ENCODE measurements around the gene EFNB2. TPM values are rescaled to one million over a fixed set of nuclear protein-coding genes. Genes with fewer than 3 reads are reported as not detected.

The EFNB2 gene
- total and polyA plus RNA-seq, 3 experiments from 2014 or later = 0.05 to 0.22 (median 0.11) TPM

DNA sequence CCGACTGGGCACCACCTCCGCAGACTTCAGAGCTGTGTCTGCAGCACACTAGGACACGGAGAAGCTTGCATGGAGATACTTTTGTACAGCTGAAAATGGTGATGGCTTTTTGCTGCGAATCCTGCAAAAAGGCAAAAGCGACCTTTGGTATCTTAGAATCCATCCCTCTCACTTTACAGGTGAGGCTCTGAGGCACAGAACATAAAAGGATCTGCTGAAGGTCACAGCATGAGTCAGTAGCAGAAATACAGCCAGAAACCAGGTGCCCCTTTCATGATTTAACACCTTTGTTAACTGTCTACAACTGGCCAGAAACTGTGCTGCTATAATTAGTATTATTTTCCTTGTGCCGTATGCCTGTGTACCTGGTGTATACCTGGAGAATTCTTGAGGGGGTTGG lies 48.3 kb downstream of the EFNB2 start:
- DNase-seq = no peak
- Histone ChIP-seq H3K9me3 (ENCODE audit: low read length) (no peaks in the 10 kb centered on the region), H3K27ac (ENCODE audit: low read depth, low read length) (no peak overlapping the region), H3K4me3 (ENCODE audit: low read length) (no peak overlapping the region), H3K36me3 (ENCODE audit: insufficient read depth, low read length) (no peaks in the 10 kb centered on the region), H3K27me3 (ENCODE audit: insufficient read depth, low read length, poor library complexity, severe bottlenecking) (no peaks in the 10 kb centered on the region), H3K4me1 (ENCODE audit: insufficient read depth, low read length) (peaks cover 5% of the 10 kb centered on the region)
- H3K4me3 Mint-ChIP-seq = no peak overlapping the region
- H3K4me1 Mint-ChIP-seq = peaks cover 6 to 16% (median 16%) of the 10 kb centered on the region in 3 donors
- ChIA-PET POLR2A (no interaction called here), CTCF (no interaction called here)
- H3K27me3 Mint-ChIP-seq = peaks cover 16 to 76% of the 10 kb centered on the region in 2 donors
- peaks cover 0 to 2% (median 0%) of the 10 kb centered on the region in 5 donors for H3K9me3 Mint-ChIP-seq
- no peaks in the 10 kb centered on the region for H3K36me3 Mint-ChIP-seq
- no peak overlapping the region for H3K27ac Mint-ChIP-seq

GRCh38 chr13:106486287-106486686 lies 49.2 kb downstream of the EFNB2 start:
- H3K27me3 Mint-ChIP-seq = peaks cover 13 to 68% of the 10 kb centered on the region in 2 donors
- POLR2A ChIA-PET = no interaction called here
- DNase-seq = no peak
- no peak overlapping the region for H3K27ac Mint-ChIP-seq
- no peak overlapping the region for H3K4me3 ChIP-seq (ENCODE audit: low read length)
- peaks cover 0 to 2% (median 0%) of the 10 kb centered on the region in 5 donors for H3K9me3 Mint-ChIP-seq
- no peaks in the 10 kb centered on the region for H3K9me3 ChIP-seq (ENCODE audit: low read length)
- no peaks in the 10 kb centered on the region for H3K27me3 ChIP-seq (ENCODE audit: insufficient read depth, low read length, poor library complexity, severe bottlenecking)
- no peak overlapping the region for H3K27ac ChIP-seq (ENCODE audit: low read depth, low read length)
- CTCF ChIA-PET = interaction anchor here (1.2 kb wide), 1 partner anchor 14 kb away, joined by 4 read pairs; no protein-coding TSS in a partner anchor
- H3K4me1 ChIP-seq (ENCODE audit: insufficient read depth, low read length) = peaks cover 5% of the 10 kb centered on the region
- peaks cover 6 to 12% (median 8%) of the 10 kb centered on the region in 3 donors for H3K4me1 Mint-ChIP-seq
- H3K4me3 Mint-ChIP-seq = no peak overlapping the region
- no peaks in the 10 kb centered on the region for H3K36me3 ChIP-seq (ENCODE audit: insufficient read depth, low read length)
- H3K36me3 Mint-ChIP-seq = no peaks in the 10 kb centered on the region

- no peaks in the 10 kb centered on the region for H3K9me3 ChIP-seq (ENCODE audit: low read length)
- H3K4me3 ChIP-seq (ENCODE audit: low read length) = no peak overlapping the region
- H3K4me1 ChIP-seq (ENCODE audit: insufficient read depth, low read length) = no peaks in the 10 kb centered on the region
- H3K4me3 Mint-ChIP-seq = no peak overlapping the region
- POLR2A ChIA-PET = no interaction called here
- H3K36me3 Mint-ChIP-seq = no peaks in the 10 kb centered on the region
- peaks cover 0 to 2% (median 0%) of the 10 kb centered on the region in 5 donors for H3K9me3 Mint-ChIP-seq
- H3K27me3 ChIP-seq (ENCODE audit: insufficient read depth, low read length, poor library complexity, severe bottlenecking) = no peaks in the 10 kb centered on the region
- H3K27ac ChIP-seq (ENCODE audit: low read depth, low read length) = no peak overlapping the region
- CTCF ChIA-PET = no interaction called here
- no peaks in the 10 kb centered on the region for H3K36me3 ChIP-seq (ENCODE audit: insufficient read depth, low read length)
- no peak for DNase-seq
- H3K27ac Mint-ChIP-seq = peak overlapping the region in 1 of 8 donors; percentile 24
- no peaks in the 10 kb centered on the region for H3K4me1 Mint-ChIP-seq
- peaks cover 17 to 66% of the 10 kb centered on the region in 2 donors for H3K27me3 Mint-ChIP-seq
These were observed 50.8 kb downstream of the EFNB2 start for GRCh38 chr13:106484537-106485193.

DNA sequence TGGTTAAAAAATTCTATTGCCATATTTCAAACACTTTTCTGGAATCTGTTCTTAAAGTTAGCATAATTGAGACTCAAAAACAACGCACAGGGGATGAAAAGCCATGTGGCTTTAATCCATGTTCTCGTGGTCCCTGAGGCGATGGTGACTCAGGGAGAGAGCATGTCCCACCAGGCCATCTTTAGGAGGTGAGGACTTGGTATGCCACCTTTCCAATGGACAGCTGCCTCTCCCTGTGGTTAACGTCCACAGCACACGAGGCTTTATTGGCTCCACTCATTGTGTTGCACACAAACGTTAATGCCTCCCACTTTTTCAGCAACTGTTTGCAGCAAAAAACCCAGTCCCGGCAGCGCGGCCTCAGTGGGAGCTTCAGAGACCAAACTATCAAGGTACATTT lies 51.4 kb downstream of the EFNB2 start:
- ChIA-PET CTCF (no interaction called here), POLR2A (no interaction called here)
- Histone ChIP-seq H3K9me3 (ENCODE audit: low read length) (no peaks in the 10 kb centered on the region), H3K36me3 (ENCODE audit: insufficient read depth, low read length) (no peaks in the 10 kb centered on the region), H3K4me1 (ENCODE audit: insufficient read depth, low read length) (no peaks in the 10 kb centered on the region), H3K4me3 (ENCODE audit: low read length) (no peak overlapping the region), H3K27ac (ENCODE audit: low read depth, low read length) (no peak overlapping the region), H3K27me3 (ENCODE audit: insufficient read depth, low read length, poor library complexity, severe bottlenecking) (no peaks in the 10 kb centered on the region)
- Mint-ChIP-seq H3K4me3 (no peak overlapping the region), H3K27me3 (peaks cover 17 to 64% of the 10 kb centered on the region in 2 donors), H3K9me3 (peaks cover 0 to 2% (median 0%) of the 10 kb centered on the region in 5 donors), H3K27ac (no peak overlapping the region), H3K4me1 (no peaks in the 10 kb centered on the region), H3K36me3 (no peaks in the 10 kb centered on the region)
- no peak for DNase-seq

- Histone ChIP-seq H3K4me1 (ENCODE audit: insufficient read depth, low read length) (no peaks in the 10 kb centered on the region), H3K4me3 (ENCODE audit: low read length) (no peak overlapping the region), H3K36me3 (ENCODE audit: insufficient read depth, low read length) (no peaks in the 10 kb centered on the region), H3K27me3 (ENCODE audit: insufficient read depth, low read length, poor library complexity, severe bottlenecking) (no peaks in the 10 kb centered on the region), H3K27ac (ENCODE audit: low read depth, low read length) (no peak overlapping the region), H3K9me3 (ENCODE audit: low read length) (no peaks in the 10 kb centered on the region)
- peaks cover 16 to 63% of the 10 kb centered on the region in 2 donors for H3K27me3 Mint-ChIP-seq
- ChIA-PET CTCF (no interaction called here), POLR2A (no interaction called here)
- peaks cover 0 to 2% (median 0%) of the 10 kb centered on the region in 5 donors for H3K9me3 Mint-ChIP-seq
- H3K27ac Mint-ChIP-seq = no peak overlapping the region
- DNase-seq = no peak
- H3K4me1 Mint-ChIP-seq = no peaks in the 10 kb centered on the region
- no peak overlapping the region for H3K4me3 Mint-ChIP-seq
- no peaks in the 10 kb centered on the region for H3K36me3 Mint-ChIP-seq
These were observed 53.5 kb downstream of the EFNB2 start for GRCh38 chr13:106481919-106482318.

GRCh38 chr13:106480351-106480910 lies 55.0 kb downstream of the EFNB2 start:
- Mint-ChIP-seq H3K4me1 (no peaks in the 10 kb centered on the region), H3K27ac (no peak overlapping the region), H3K9me3 (peaks cover 0 to 2% (median 0%) of the 10 kb centered on the region in 5 donors), H3K36me3 (no peaks in the 10 kb centered on the region), H3K4me3 (no peak overlapping the region), H3K27me3 (peaks cover 9 to 58% of the 10 kb centered on the region in 2 donors)
- ChIA-PET POLR2A (no interaction called here), CTCF (no interaction called here)
- Histone ChIP-seq H3K4me3 (ENCODE audit: low read length) (no peak overlapping the region), H3K27ac (ENCODE audit: low read depth, low read length) (no peak overlapping the region), H3K9me3 (ENCODE audit: low read length) (no peaks in the 10 kb centered on the region), H3K4me1 (ENCODE audit: insufficient read depth, low read length) (no peaks in the 10 kb centered on the region), H3K36me3 (ENCODE audit: insufficient read depth, low read length) (no peaks in the 10 kb centered on the region), H3K27me3 (ENCODE audit: insufficient read depth, low read length, poor library complexity, severe bottlenecking) (no peaks in the 10 kb centered on the region)
- DNase-seq = no peak

DNA sequence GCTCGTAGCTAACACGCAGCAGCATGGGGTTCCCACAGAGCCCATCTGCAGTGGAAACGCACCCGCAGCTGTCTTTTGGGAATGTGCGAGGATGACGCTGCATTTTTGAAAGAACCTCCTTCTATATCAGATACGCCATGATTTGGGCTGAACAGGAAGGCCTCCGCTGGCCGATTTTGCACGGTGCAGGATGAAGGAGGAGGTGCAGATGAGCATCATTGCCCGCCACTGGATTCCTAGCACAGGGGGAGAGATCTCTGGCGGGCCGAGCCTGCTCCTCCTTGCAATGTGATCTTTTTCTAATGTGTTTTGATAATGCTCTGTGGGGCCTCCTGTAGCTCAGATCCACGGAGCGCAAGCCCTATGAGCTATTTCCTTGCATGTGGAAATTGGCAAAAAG lies 55.5 kb downstream of the EFNB2 start:
- Mint-ChIP-seq H3K27ac (no peak overlapping the region), H3K9me3 (peaks cover 0 to 2% (median 0%) of the 10 kb centered on the region in 5 donors), H3K27me3 (peaks cover 12 to 53% of the 10 kb centered on the region in 2 donors), H3K36me3 (no peaks in the 10 kb centered on the region), H3K4me3 (no peak overlapping the region), H3K4me1 (no peaks in the 10 kb centered on the region)
- Histone ChIP-seq H3K27me3 (ENCODE audit: insufficient read depth, low read length, poor library complexity, severe bottlenecking) (no peaks in the 10 kb centered on the region), H3K27ac (ENCODE audit: low read depth, low read length) (no peak overlapping the region), H3K4me1 (ENCODE audit: insufficient read depth, low read length) (no peaks in the 10 kb centered on the region), H3K9me3 (ENCODE audit: low read length) (no peaks in the 10 kb centered on the region), H3K4me3 (ENCODE audit: low read length) (no peak overlapping the region), H3K36me3 (ENCODE audit: insufficient read depth, low read length) (no peaks in the 10 kb centered on the region)
- DNase-seq = no peak
- ChIA-PET CTCF (no interaction called here), POLR2A (no interaction called here)

- H3K36me3 Mint-ChIP-seq = no peaks in the 10 kb centered on the region
These were observed 57.3 kb downstream of the EFNB2 start for GRCh38 chr13:106478116-106478515.

More at GRCh38 chr13:106478116-106478515, 57.3 kb downstream of the EFNB2 start:
- H3K27ac Mint-ChIP-seq = no peak overlapping the region
- ChIA-PET POLR2A (no interaction called here), CTCF (no interaction called here)
- H3K9me3 ChIP-seq (ENCODE audit: low read length) = no peaks in the 10 kb centered on the region
- H3K27me3 ChIP-seq (ENCODE audit: insufficient read depth, low read length, poor library complexity, severe bottlenecking) = no peaks in the 10 kb centered on the region
- H3K4me3 Mint-ChIP-seq = no peak overlapping the region
- H3K9me3 Mint-ChIP-seq = peaks cover 0 to 2% (median 0%) of the 10 kb centered on the region in 5 donors
- no peaks in the 10 kb centered on the region for H3K4me1 Mint-ChIP-seq
- no peak overlapping the region for H3K4me3 ChIP-seq (ENCODE audit: low read length)
- no peaks in the 10 kb centered on the region for H3K4me1 ChIP-seq (ENCODE audit: insufficient read depth, low read length)
- peaks cover 11 to 50% of the 10 kb centered on the region in 2 donors for H3K27me3 Mint-ChIP-seq
- DNase-seq = no peak
- H3K36me3 ChIP-seq (ENCODE audit: insufficient read depth, low read length) = no peaks in the 10 kb centered on the region
- no peak overlapping the region for H3K27ac ChIP-seq (ENCODE audit: low read depth, low read length)
